Suppressor macrophage treated with lipopolysaccharide for 4 hours (primary cell): ENCODE results near the gene SMAP2.

ENCODE experiments used
- DNase-seq: peaks from one replicate; pipeline ENCODE4 v3.0.0-alpha.2; 2020

SMAP2 gene

DNA sequence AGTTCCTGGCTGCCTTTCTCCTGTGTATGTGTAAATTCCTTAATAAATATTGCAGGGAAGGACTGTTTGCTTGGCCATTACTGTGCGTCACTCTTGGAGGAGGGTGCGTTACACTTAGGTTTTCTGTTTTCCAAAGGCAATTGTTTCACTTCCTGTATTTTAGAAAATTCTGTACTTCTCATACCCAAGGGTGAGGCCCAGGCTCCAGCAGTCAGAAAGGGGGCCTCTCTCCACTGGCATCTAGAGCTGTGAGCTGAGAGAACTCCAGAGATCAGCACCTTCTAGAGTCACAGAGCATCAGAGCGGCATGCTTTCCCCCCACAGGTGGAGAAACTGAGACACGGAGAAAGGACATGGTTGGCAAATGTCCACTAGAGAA lies 49.7 kb downstream of the SMAP2 start:
- peak; percentile 90 for DNase-seq

DNA sequence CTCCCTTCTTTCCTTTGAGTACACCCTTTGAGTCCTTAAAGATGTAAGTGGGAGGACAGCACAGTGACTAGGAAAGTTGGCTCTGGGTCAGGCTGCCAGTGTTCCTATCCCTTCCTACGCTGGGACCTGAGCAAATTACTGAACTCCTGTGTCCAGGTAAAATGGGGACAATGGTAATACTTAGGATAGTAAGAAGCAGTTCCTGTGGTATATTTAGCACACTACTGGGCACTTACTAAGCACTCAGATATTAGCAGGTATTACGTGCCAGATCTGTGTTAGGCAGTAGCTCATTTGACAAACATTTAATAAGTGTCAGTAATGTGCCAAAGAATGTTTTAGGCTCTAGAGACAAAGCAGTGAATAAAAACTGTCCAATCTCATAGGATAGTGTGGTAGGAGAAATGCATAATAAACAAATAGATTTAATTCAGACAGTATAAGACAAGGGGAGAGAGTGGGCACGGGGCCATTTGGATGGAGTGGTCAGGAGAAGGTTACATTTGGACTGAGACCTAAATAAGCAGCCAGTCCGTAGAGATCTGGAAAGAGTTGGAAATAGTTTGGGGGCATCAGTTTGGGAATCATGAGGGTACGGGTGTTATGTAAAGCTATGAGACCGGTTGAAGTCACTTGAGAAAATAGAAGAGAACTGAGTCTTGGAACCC lies 50.6 kb downstream of the SMAP2 start:
- no peak for DNase-seq

DNA sequence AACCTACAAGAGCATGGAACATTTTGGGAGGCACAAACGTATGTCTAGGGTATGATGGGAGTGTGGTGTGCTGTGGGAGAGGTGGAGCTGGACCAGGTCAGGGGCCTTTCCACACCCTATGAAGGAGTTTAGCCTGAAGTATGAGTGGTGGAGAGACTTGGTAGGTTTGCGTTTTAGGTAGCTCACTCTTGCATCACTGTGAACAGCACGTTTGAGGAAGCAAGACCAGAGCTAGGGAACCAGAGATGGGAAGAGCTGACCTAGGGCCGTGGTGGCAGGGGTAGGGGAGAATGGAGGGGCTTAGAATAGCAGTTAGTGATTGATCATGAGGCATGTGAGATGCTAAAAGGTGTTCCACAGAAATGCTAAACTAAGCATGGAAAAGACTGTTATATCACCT lies 51.7 kb downstream of the SMAP2 start:
- no peak for DNase-seq

DNA sequence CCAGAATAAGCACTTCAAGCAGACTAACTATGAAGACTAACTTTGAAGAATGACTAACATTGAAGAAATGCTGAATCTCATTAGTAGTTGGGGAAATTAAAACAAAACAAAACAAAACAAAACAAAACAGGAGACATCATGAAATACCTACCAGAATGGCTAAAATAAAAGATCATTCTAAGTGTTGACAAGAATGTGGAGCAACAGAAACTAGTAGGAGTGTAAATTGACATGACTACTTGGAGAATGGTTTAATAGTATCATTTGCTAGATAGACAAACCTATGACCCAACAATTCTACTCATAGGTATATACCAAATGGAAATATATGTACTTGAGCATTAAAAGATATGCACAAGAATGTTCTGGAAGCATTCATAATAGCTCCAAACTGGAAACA lies 57.9 kb downstream of the SMAP2 start:
- no peak for DNase-seq

DNA sequence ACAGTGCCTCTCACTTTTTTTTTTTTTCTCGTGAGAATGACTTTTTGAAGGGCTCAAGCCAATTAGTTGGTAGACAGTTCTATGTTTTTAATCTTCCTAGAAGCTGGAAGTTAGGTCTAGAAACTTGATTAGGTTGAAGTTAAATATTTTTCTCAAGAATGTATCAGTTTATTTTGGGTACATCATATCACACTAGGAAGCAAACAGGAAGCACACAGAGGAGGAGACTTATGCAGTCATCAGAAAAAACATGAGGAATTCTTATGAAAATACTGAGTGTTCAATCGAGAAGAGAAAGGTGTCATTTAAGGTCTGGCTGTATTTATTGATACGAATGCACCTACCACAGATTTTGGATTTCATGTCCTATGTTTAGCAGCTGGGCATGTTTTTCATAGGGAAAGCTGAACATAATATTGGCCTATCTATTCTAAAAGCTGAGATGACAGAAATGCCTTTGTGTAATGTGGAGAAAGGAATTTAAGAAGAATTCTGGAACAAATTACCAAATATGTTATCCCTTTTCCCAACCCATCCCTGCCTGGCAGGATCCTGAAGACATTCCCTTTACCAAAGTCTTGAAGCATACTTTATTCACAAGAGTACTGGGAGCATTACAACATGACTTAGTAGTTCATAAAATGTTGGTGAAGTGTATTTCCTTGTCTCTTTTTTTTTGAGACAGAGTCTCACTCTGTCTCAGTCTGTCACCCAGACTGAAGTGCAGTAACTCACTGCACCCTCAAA lies 59.3 kb downstream of the SMAP2 start:
- no peak for DNase-seq

DNA sequence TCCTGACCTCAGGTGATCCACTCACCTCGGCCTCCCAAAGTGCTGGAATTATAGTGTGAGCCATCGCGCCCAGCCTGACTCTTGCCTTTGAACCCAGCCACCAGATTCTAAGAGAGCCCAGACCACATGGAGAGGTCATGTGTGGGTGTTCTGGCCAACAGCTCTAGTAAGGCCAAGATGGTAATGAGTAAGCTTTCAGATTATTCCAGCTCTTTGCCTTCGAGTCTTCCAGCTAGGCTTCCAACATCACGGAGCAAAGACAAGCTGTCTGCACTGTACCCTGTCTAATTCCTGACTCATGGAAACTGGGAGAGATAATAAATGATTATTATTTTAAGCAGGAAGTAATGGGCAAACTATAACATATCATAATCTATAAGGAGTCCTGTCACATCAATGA lies 61.9 kb downstream of the SMAP2 start:
- no peak for DNase-seq

DNA sequence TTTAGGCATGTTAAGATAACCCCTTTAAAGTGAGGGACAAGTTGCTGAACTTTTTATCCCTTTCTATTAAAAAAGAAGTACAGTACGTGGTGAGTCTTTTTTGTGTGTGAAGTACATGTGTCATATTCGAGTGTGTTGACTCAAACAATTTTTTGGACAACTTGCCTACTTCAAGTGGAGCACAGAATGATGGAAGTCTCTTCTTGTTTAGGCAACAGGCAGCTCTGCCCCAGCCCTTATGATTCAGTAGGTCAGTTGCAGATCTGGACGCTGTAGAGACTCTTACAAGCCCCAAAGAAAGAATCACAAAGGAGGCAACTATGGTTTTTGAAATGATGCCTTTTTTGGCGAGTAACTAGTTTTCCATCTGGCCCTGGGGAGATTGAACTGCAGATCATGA lies 62.3 kb downstream of the SMAP2 start:
- no peak for DNase-seq

DNA sequence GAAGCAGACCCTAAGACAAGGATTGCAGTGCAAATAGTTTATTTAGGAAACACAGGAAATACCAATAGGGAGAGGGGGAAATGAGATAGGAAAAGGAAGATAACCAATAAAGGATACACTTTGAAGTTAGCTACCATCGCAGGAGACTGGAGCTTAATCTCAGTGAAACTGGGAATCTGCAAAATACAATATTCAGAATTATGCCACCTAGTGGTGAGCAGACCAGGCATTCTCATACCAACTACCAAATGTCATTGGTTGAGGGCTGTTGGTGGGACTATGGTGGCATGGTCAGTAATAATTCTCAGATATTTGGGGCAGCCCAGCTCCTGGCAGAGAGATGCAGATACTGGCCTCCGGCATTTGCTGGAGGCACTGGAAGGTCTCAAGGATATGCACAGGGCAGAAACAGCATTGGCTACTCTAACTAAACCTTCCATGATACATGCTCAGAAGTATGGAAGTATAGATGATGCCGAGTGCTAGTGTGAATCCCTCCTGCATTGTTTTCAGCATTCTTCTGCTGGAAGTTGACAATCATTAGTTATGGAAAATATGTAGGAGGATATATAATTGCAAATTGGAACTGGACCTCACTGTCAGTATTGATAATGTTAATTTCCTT lies 65.0 kb downstream of the SMAP2 start:
- DNase-seq = peak; percentile 64

DNA sequence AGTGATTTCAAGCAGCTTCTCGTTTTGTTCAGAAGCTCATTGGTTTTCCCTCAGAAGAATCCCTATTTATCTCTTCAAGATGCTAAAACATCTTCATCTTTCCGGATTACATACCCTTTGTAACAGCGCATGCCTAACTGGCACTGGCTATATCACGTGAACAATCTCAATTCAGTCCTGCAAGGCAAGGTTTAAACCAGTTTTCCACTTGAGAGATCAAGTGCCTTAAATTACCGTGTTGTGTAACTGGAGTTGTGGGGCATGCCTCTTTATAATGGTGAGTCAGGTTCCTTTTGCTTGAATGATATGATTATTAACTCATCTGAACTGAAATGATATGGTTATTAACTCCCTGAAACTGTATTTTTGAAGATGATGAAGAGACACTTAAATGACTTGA lies 65.7 kb downstream of the SMAP2 start:
- no peak for DNase-seq

DNA sequence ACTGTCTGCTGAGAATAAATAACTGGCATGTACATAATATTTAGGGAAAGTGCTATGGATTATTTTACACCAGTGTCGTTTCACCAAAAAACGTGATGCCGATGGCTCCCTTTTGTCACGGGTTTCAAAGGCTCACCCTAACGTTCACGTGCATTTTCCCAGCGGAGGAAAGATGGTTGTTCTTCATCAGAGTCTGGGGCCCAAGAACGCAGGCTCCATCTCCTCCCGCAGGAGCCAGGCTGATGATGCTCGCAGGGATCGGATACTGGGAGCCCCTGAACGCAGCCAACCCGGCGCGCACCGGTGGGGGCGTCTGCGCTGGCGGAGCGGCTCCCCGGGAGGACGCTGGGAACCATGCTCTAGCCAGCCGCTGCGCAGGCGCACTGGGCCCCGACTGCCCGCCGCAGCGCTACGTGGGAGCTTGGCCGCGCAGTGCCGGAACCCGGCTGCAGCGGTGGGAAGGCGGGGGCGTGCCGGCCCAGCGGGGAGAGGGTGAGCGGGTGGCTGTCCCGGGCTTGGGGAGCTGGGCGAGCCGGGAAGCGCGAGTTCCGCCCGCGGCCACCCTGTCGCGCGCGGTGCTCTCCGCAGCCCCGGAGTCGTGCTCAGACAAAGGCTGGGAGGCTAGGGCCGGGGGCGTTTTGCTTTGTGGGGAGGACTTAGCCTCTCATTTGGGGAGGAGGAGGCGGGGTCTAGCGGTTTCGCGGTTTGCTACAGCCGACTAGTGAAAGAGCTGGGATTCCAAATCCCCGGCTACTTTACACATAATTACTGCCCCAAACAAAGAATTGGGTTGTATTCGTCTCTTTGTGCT lies 76.4 kb downstream of the SMAP2 start, which contains the start of gene ZFP69B:
Gene ZFP69B, plus strand, starts transcription at position 793 of the 811 bp plus-strand sequence. CDS start 486 bp downstream, outside the sequence.
- DNase-seq = peak; percentile 94

DNA sequence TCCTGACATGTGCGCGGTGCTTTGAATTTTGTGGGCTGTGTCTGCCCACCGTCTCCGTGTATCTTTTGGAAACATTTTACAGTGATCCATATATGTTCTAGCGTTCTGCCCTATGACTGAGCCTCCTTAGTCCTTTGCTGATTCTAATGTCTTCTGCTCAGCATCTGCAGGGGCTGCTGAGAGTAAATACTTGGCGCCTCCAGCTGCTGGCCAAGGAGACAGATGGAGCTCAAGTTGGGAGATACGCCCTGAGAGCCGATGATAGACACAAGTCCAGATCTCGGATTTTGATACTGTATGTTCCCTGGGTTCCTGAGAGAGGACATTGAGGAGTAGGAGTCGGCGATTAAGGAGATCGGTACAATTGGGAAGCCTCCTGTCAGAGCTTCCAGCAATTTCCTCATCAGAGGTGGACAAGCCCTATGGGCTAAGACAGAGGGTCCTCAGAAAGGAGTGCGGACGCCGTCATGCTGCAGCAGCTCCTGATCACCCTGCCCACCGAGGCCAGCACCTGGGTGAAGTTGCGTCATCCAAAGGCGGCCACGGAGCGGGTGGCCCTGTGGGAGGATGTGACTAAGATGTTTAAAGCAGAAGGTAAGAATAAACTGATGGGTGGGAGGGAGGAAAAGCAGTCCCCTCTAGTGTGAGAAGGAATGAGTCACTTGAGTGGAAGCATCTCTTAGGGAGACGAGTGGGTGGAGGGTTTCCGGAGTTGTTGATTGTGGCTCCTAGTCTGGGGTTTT lies 77.1 kb downstream of the SMAP2 start:
- DNase-seq = peak; percentile 47

DNA sequence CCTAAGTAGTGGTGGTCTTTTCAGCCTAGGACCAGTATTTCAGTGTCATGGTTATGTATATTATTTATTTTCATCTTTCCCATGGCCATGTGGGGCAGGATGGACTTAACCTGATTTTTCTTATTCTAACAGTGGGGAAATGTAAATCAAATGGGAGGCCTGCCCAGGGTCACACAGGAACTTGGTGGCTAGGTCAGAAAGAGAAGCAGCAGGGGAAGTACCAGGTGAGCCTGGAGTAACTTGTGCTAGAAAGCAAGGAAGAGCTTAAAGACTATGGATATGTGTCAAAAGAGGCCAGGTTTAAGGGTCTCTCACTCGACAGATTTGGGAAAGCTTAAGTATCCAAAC lies 77.7 kb downstream of the SMAP2 start:
- DNase-seq = no peak

DNA sequence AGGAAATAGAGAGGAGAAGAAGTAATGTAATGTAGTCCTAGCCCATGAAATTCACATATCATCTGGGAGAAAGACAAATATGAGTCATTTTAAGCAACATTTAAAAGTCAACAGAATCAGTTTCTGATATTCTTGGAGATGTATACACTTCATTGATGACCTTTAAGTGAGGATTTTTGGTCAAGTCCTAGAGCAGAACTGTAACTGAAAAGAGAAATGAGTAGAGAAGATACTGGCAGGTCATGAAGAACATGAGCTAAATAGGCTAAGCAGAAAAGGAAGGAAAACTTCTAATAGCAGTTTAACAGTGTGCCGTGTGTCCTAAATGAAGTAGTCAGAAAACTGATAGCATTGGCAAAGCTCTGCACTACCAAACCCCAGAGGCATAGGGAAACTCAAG lies 81.3 kb downstream of the SMAP2 start:
- no peak for DNase-seq

DNA sequence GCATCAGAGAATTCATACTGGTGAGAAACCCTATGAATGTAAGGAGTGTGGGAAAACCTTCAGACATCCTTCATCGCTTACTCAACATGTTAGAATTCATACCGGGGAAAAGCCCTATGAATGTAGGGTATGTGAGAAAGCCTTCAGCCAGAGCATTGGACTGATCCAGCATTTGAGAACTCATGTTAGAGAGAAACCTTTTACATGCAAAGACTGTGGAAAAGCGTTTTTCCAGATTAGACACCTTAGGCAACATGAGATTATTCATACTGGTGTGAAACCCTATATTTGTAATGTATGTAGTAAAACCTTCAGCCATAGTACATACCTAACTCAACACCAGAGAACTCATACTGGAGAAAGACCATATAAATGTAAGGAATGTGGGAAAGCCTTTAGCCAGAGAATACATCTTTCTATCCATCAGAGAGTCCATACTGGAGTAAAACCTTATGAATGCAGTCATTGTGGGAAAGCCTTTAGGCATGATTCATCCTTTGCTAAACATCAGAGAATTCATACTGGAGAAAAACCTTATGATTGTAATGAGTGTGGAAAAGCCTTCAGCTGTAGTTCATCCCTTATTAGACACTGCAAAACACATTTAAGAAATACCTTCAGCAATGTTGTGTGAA lies 89.5 kb downstream of the SMAP2 start:
- DNase-seq = no peak

DNA sequence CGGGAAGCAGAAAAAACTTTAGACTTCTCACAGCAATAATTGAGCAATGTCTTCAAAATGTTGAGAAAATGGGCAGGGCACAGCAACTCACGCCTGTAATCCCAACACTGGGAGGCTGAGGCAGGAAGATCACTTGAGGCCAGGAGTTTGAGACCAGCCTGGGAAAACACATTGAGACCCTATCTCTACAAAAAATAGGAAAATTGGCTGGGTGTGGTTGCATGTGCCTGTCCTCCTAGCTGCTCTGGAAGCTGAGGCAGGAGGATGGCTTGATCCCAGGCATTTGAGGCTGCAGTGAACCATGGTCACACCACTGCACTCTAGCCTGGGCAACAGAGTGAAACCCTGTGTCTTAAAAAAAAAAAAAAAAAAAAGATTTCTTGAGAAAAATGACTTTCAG lies 95.8 kb downstream of the SMAP2 start:
- DNase-seq = no peak
